BJ (cell line): ENCODE data around the gene PTRHD1. TPM values are rescaled to one million over a fixed set of nuclear protein-coding genes. Genes with fewer than 3 reads are reported as not detected.

ENCODE experiments used
- CTCF ChIA-PET: fragments of 350-600 bp; formaldehyde crosslinking; extraction: SDS; loops from one replicate; lab custom pipeline; 2021; ENCODE audit warnings: antibody characterized with exemption, inconsistent platforms; lab: Yijun Ruan, JAX
- POLR2A ChIA-PET: fragments of 300-600 bp; sonication (Branson Sonifier 250); formaldehyde crosslinking; extraction: SDS; loops from one replicate; lab custom pipeline; 2021; ENCODE audit warnings: antibody characterized with exemption; lab: Charles Lee
- DNase-seq: peaks from one replicate; pipeline ENCODE4 v3.0.0-alpha.2; 2011; ENCODE audit warnings: low read depth
- H3K27me3 ChIP-seq: 2 replicates; pipeline ENCODE4 v1.6.0; 2011; ENCODE audit warnings: low read length; ENCODE audit not compliant: control insufficient read depth, insufficient read depth
- H3K36me3 ChIP-seq: 2 replicates; pipeline ENCODE4 v1.5.1; 2011; ENCODE audit warnings: low read length; ENCODE audit not compliant: control insufficient read depth, insufficient read depth
- H3K4me3 ChIP-seq: 2 replicates; pipeline ENCODE4 v1.5.1; 2011; ENCODE audit warnings: low read depth, mild to moderate bottlenecking, control low read depth, low read length
- polyA plus RNA-seq: library from polyadenylated mRNA; depleted of rRNA; stranded (reverse); fragments of >200 nt; gene quantifications from 2 replicates; pipeline ENCODE4 v1.2.3, GENCODE V29; 2011; rRNA removed
- TF ChIP-seq, protein P1 (sequence below): IDR thresholded peaks from 2 replicates; pipeline ENCODE4 v1.5.1; 2011; ENCODE audit warnings: low read depth, mild to moderate bottlenecking, control low read depth, inconsistent platforms, low read length, moderate library complexity; ENCODE audit not compliant: insufficient read depth

Gene PTRHD1
- polyA plus RNA-seq, 1 experiment, result 44.5 TPM

DNA sequence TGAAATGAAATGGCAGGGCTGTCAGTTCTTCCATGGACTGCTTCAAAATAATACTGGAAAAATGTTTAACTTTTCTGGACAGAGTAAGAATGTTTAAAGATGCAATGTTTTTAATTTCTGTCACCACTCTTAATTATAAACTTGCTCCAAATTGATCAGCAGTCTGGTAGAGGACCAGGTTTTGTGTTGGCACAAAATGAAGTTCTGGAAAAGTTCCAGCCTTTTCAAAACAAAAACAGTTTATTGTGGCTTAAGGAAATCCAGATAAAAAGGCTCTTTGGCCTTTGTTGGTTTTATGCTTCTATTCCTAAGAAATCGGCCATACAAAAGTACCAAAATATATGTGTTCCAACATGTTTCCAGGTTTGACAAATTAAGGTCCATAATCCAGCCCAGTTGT is 48.8 kb downstream of the PTRHD1 start:
- no peak for DNase-seq
- ChIA-PET POLR2A (no interaction called here), CTCF (no interaction called here)
- H3K4me3 ChIP-seq, result no peak overlapping the region
- TF ChIP-seq, protein P1, sequence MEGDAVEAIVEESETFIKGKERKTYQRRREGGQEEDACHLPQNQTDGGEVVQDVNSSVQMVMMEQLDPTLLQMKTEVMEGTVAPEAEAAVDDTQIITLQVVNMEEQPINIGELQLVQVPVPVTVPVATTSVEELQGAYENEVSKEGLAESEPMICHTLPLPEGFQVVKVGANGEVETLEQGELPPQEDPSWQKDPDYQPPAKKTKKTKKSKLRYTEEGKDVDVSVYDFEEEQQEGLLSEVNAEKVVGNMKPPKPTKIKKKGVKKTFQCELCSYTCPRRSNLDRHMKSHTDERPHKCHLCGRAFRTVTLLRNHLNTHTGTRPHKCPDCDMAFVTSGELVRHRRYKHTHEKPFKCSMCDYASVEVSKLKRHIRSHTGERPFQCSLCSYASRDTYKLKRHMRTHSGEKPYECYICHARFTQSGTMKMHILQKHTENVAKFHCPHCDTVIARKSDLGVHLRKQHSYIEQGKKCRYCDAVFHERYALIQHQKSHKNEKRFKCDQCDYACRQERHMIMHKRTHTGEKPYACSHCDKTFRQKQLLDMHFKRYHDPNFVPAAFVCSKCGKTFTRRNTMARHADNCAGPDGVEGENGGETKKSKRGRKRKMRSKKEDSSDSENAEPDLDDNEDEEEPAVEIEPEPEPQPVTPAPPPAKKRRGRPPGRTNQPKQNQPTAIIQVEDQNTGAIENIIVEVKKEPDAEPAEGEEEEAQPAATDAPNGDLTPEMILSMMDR, result no peak
- H3K36me3 ChIP-seq, result no peaks in the 10 kb centered on the region
- H3K27me3 ChIP-seq, result no peaks in the 10 kb centered on the region

DNA sequence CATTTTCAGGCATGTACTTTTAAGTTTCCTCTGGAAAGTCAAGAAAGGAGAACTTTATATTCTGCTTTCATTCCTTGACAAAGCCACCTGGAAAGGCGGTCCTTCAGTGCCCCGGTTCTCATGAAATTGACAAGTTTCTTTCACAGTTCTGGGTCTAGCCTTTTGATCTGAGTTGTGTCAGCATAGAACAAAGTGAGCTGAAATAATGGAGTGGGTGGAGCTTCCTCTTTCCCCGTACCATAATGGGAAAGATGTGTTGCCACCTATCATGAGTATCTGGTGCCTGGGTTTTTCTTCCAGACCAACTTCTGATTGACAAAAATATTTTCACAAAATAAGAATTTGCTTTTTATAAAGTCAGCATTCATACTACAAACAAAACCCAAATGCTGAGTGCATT is 49.3 kb downstream of the PTRHD1 start:
- ChIA-PET CTCF (no interaction called here), POLR2A (no interaction called here)
- Histone ChIP-seq H3K27me3 (no peaks in the 10 kb centered on the region), H3K36me3 (no peaks in the 10 kb centered on the region), H3K4me3 (no peak overlapping the region)
- DNase-seq, result no peak
- TF ChIP-seq, protein P1, result no peak

DNA sequence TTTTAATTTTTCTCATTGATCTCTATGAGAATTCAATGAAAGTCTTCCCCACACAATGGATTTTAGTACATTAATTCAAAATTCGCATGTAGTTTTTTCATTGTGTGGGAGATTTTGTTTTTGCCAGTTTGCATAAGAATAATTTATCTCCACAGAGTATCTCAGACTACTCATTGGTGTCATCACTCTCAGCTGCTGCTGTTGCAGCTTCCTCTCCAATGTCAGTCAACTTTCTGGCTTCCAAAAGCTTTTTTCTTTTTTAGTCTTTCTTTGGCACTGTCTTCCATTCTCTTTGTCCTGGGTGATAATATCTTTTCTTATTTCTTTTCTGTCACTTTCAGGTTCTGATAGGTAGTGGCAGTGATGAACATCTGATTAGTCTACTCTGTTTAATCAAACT is 50.5 kb downstream of the PTRHD1 start:
- no peak for DNase-seq
- CTCF ChIA-PET, result interaction anchor here (0.7 to 1.2 kb wide), 4 partner anchors 9 to 20 kb away, joined by 3 read pairs; no protein-coding TSS in a partner anchor
- POLR2A ChIA-PET, result no interaction called here
- Histone ChIP-seq H3K36me3 (no peaks in the 10 kb centered on the region), H3K27me3 (no peaks in the 10 kb centered on the region), H3K4me3 (no peak overlapping the region)
- TF ChIP-seq, protein P1, result no peak

DNA sequence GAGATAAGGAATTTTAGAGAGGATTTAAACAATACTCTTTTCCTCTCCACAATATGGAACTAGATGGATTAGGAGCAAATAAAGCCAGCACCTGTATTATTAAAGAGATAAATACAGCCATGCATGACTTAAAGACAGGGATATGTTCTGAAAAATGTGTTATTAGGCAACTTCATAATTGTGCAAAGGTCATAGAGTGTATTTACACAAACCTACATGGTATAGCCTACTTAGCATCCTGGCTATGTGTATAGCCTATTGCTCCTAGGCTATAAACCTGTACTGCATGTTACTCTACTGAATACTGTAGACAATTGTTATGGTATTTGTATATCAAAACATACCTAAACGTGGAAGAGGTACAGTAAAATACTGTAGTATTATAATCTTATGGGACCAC is 53.0 kb downstream of the PTRHD1 start:
- H3K4me3 ChIP-seq, result no peak overlapping the region
- H3K27me3 ChIP-seq, result no peaks in the 10 kb centered on the region
- no peaks in the 10 kb centered on the region for H3K36me3 ChIP-seq
- TF ChIP-seq, protein P1, result no peak
- ChIA-PET POLR2A (no interaction called here), CTCF (no interaction called here)
- no peak for DNase-seq

Other genes starting within 250 kb of the PTRHD1 start
- 18.2 and 19.4 TPM in 2 replicates for gene CENPO, start within 50 bp of the PTRHD1 start, polyA plus RNA-seq
- 43.2 and 73.3 TPM in 2 replicates for gene ADCY3, start 126.8 kb upstream of the PTRHD1 start, polyA plus RNA-seq
- gene DNAJC27, start 178.6 kb upstream of the PTRHD1 start, polyA plus RNA-seq, result 2.3 and 3.4 TPM in 2 replicates
- gene EFR3B, start 248.7 kb upstream of the PTRHD1 start, polyA plus RNA-seq, result 0.11 and 0.18 TPM in 2 replicates